Liver (tissue), 9 donors: ENCODE results near the gene MRPL10. TPM values are rescaled to one million over a fixed set of nuclear protein-coding genes. Genes with fewer than 3 reads are reported as not detected.

Experiments used
- DNase-seq: peaks from one replicate; pipeline ENCODE4 v3.0.0-alpha.2; 2017; ENCODE audit warnings: low spot score
- H3K27ac ChIP-seq, 2 donors: one replicate each; pipeline ENCODE4 v1.7.0; 2013; ENCODE audit warnings: inconsistent platforms in 2 of 2, low read length in 2 of 2, control low read depth in 1 of 2, low read depth in 1 of 2, mild to moderate bottlenecking in 1 of 2
- H3K27me3 ChIP-seq, 4 donors: one replicate each; pipeline versions ENCODE4 v1.6.1 to v1.7.0; 2013; ENCODE audit warnings: low read length in 3 of 4, inconsistent platforms in 1 of 4, mild to moderate bottlenecking in 1 of 4, moderate library complexity in 1 of 4; ENCODE audit not compliant: control insufficient read depth in 4 of 4, insufficient read depth in 4 of 4
- H3K36me3 ChIP-seq, 4 donors: one replicate each; pipeline versions ENCODE4 v1.6.1 to v1.7.0; 2013; ENCODE audit warnings: low read length in 3 of 4, mild to moderate bottlenecking in 3 of 4, low read depth in 1 of 4, moderate library complexity in 1 of 4; ENCODE audit not compliant: control insufficient read depth in 4 of 4, insufficient read depth in 3 of 4
- H3K4me1 ChIP-seq, 4 donors: one replicate each; pipeline versions ENCODE4 v1.6.1 to v1.7.0; 2013; ENCODE audit warnings: low read length in 3 of 4, mild to moderate bottlenecking in 3 of 4, moderate library complexity in 1 of 4; ENCODE audit not compliant: control insufficient read depth in 4 of 4, insufficient read depth in 4 of 4
- H3K4me3 ChIP-seq, 3 donors: one replicate each; pipeline versions ENCODE4 v1.6.1 to v1.7.0; 2013; ENCODE audit warnings: low read length in 3 of 3, control low read depth in 1 of 3, low read depth in 1 of 3, mild to moderate bottlenecking in 1 of 3
- H3K9ac ChIP-seq, 2 donors: one replicate each; pipeline ENCODE4 v1.7.0; 2013; ENCODE audit warnings: low read length in 2 of 2, mild to moderate bottlenecking in 2 of 2, moderate library complexity in 2 of 2, control low read depth in 1 of 2, low read depth in 1 of 2
- H3K9me3 ChIP-seq, 4 donors: one replicate each; pipeline versions ENCODE4 v1.6.1 to v1.7.0; 2013; ENCODE audit warnings: low read length in 3 of 4; ENCODE audit not compliant: control insufficient read depth in 4 of 4
- HNF4A ChIP-seq, 2 donors: conservative IDR thresholded peaks; 2 replicates each; pipeline ENCODE4 v1.6.1; 2016; ENCODE audit warnings: antibody characterized with exemption in 2 of 2, mild to moderate bottlenecking in 2 of 2
- MAX ChIP-seq: IDR thresholded peaks from 2 replicates; pipeline ENCODE4 v1.6.1; 2016; ENCODE audit warnings: antibody characterized with exemption
- RAD21 ChIP-seq, 2 donors: IDR thresholded peaks; 2 replicates each; pipeline ENCODE4 v1.6.1; 2016; ENCODE audit warnings: antibody characterized with exemption in 2 of 2, mild to moderate bottlenecking in 2 of 2
- SP1 ChIP-seq: IDR thresholded peaks from 2 replicates; pipeline ENCODE4 v1.6.1; 2018; ENCODE audit warnings: antibody characterized with exemption, mild to moderate bottlenecking
- ZBTB33 ChIP-seq: IDR thresholded peaks from 2 replicates; pipeline ENCODE4 v1.6.1; 2016; ENCODE audit warnings: antibody characterized with exemption
- WGBS: extraction: QIAGEN DNeasy Blood & Tissue Kit; methylation state at CpG from one replicate; pipeline ENCODE4 v1.1.7; 2013; 5-methylcytosine and 5-hydroxymethylcytosine counted together
- polyA plus RNA-seq, 2 donors: library from polyadenylated mRNA; stranded (reverse) in 1 of 2; unstranded in 1 of 2; fragments of 200-250 nt in 1 of 2; fragments of >200 nt in 1 of 2; fragmentation: Nextera tagmentation in 1 of 2; extraction: Ambion mirVana in 1 of 2; gene quantifications; one replicate each; pipeline versions ENCODE4 v1.2.1 to v1.2.3, GENCODE V29; 2013 to 2015
- total RNA-seq, 2 donors: library from RNA; depleted of rRNA; stranded (reverse); fragments of >200 nt; gene quantifications; one replicate each; pipeline ENCODE4 v1.2.3, GENCODE V29; 2014
- TF ChIP-seq, protein P1 (sequence below): fragments of 150-350 bp; IDR thresholded peaks from 2 replicates; pipeline ENCODE4 v1.5.1; 2017; ENCODE audit warnings: improper control_type of control experiment, low read depth, low read length; ENCODE audit not compliant: missing input control
- donor health status: healthy.
- donor health status: healthy.
- donor health status: healthy.
- donor health status: healthy.
- donor health status: healthy.

The MRPL10 gene
- total and polyA plus RNA-seq, 4 donors, result 10.2 to 24.9 (median 12.9) TPM

DNA sequence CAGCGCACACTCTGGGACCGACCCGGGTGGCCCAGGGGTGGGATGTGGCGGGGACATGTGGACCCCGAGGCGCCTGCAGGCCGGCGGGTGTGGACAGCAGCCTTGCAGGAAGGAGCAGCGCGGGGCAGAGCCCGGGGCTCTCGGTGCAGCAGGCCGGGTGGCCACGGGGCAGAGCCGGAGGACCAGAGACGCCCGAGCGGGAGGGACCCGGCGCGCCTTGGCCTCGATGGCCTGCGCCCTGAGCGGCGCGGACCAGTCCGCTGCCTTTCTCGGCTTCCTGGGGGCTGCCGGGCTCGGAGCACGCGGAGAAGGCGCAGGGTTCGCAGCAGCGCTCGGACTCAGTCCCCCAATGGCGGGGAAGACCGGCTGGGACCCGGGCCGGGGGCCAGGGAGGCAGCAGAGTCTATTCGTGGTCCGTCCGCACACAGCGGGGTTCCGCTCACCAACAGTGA, 53.1 kb downstream of the MRPL10 start (continued):
- TF ChIP-seq, protein P1, sequence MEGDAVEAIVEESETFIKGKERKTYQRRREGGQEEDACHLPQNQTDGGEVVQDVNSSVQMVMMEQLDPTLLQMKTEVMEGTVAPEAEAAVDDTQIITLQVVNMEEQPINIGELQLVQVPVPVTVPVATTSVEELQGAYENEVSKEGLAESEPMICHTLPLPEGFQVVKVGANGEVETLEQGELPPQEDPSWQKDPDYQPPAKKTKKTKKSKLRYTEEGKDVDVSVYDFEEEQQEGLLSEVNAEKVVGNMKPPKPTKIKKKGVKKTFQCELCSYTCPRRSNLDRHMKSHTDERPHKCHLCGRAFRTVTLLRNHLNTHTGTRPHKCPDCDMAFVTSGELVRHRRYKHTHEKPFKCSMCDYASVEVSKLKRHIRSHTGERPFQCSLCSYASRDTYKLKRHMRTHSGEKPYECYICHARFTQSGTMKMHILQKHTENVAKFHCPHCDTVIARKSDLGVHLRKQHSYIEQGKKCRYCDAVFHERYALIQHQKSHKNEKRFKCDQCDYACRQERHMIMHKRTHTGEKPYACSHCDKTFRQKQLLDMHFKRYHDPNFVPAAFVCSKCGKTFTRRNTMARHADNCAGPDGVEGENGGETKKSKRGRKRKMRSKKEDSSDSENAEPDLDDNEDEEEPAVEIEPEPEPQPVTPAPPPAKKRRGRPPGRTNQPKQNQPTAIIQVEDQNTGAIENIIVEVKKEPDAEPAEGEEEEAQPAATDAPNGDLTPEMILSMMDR, result no peak
- TF ChIP-seq HNF4A (conservative IDR thresholded peaks at IDR 0.05), result no peak
- no peak for TF ChIP-seq ZBTB33

DNA sequence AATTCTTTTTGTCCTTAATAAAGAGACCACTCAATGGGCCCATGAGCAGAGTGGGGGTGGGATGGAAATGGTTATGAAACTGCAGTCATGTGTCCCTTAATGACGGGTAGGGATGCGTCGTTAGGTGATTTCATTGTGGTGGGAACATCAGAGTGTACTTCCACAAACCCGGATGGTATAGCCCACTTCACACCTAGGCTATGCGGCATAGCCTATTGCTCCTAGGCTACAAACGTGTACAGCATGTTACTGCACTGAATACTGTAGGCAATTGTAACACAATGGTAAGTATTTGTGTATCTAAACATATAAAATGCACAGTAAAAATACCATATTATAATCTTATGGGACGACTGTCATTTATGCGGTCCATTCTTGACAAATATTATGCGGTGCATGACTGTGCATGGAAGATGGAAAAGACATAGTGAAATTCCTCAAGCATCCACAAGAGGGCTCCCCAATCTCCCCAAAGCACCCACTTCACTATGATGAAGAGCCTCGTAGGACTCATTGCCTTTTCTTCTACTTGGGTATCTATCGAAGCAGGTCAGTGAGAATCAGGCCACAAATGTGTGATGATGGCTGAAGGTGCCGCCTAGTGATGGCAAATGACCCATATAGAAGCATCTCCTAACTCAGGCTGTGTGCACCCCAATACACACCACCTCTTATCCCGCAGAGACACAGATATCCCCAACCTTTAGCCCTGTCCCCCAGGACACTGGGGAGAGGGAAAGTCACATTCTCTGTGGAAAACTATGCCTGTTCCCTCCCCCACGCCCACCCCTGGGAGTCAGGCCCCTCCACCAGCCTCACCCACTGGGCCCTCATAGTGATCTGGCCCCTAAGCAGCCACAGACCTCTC, 54.8 kb downstream of the MRPL10 start:
- TF ChIP-seq, protein P1, result peak; percentile 68
- no peak for TF ChIP-seq MAX
- TF ChIP-seq RAD21 (IDR thresholded peaks at IDR 0.05), result peak; percentile 69 to 78
- Histone ChIP-seq H3K9me3 (no peaks in the 10 kb centered on the region), H3K36me3 (no peaks in the 10 kb centered on the region), H3K27me3 (peaks cover 0 to 8% (median 7%) of the 10 kb centered on the region in 4 donors), H3K4me1 (no peaks in the 10 kb centered on the region), H3K9ac (no peak overlapping the region), H3K27ac (no peak overlapping the region), H3K4me3 (no peak overlapping the region)
- WGBS, result 41% methylated on average over 14 of the region's 14 CpGs
- no peak for DNase-seq

DNA sequence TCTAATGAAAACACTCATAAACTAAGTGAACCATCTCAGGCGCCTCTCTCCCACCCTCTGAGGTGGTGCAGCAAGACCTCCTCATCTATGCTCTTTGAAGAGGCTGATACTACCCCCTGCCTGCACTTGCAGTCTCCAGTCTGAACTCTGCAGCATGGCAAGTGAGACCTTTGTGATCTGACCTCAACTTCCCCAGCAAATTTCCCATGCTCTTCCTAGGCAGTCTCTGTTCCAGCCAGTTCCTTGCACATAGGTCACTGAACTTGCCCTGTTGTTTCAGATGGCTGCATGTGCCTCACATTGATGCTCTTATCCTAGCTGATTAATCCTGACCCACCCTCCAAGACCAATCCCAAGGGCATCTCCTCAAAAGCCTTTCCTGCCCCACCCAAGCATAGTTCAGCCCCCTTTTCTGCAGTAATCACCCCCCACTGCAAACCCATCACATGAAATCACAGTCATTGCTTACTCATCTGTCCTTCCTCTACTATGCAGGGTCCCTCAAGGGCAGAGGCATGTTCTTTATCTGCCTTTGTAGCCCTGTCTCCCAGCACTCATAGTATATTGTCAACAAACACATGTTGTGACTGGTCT, 56.3 kb downstream of the MRPL10 start:
- TF ChIP-seq ZBTB33 (no peak), SP1 (no peak)
- H3K4me3 ChIP-seq, result no peak overlapping the region
- DNase-seq, result no peak
- no peak overlapping the region for H3K9ac ChIP-seq
- H3K36me3 ChIP-seq, result no peaks in the 10 kb centered on the region
- H3K4me1 ChIP-seq, result no peaks in the 10 kb centered on the region
- peaks cover 0 to 3% (median 1%) of the 10 kb centered on the region in 4 donors for H3K9me3 ChIP-seq
- 58% methylated on average over 1 of the region's 1 CpG for WGBS
- H3K27me3 ChIP-seq, result peaks cover 0 to 11% (median 7%) of the 10 kb centered on the region in 4 donors
- no peak overlapping the region for H3K27ac ChIP-seq
